ENCODE results near the gene CA12.

Gene CA12

GRCh38 chr15:63330926-63331325 lies 50.7 kb downstream of the CA12 start:
- H2AFZ ChIP-seq (ENCODE audit: low read length): no peak overlapping the region
- no peaks in the 10 kb centered on the region for H3K27me3 ChIP-seq (ENCODE audit: insufficient read depth, low read length, poor library complexity, severe bottlenecking)
- no peaks in the 10 kb centered on the region for H3K79me2 ChIP-seq (ENCODE audit: insufficient read depth, low read length)
- H3K9me2 ChIP-seq (replicated peaks; ENCODE audit: low read depth, low read length): no peaks in the 10 kb centered on the region
- H3K4me1 ChIP-seq (ENCODE audit: insufficient read depth, low read length, poor library complexity, severe bottlenecking): peaks cover 5% of the 10 kb centered on the region
- H4K20me1 ChIP-seq (ENCODE audit: insufficient read depth, low read length, poor library complexity, severe bottlenecking): no peaks in the 10 kb centered on the region
- no peaks in the 10 kb centered on the region for H3F3A ChIP-seq (ENCODE audit: low read depth)
- no peaks in the 10 kb centered on the region for H3K36me3 ChIP-seq (ENCODE audit: insufficient read depth, low read length)
- H3K4me2 ChIP-seq (ENCODE audit: low read depth, low read length, poor library complexity, severe bottlenecking): no peak overlapping the region
- H3K9me3 ChIP-seq (ENCODE audit: insufficient read depth, low read depth, low read length): no peaks in the 10 kb centered on the region
- H3K9ac ChIP-seq (ENCODE audit: low read depth, low read length, poor library complexity, severe bottlenecking): no peak overlapping the region
- no peak overlapping the region for H3K4me3 ChIP-seq (ENCODE audit: low read length, poor library complexity, severe bottlenecking)
- no peak for TF ChIP-seq CTCF (conservative IDR thresholded peaks at IDR 0.05; ENCODE audit: low read length)
- no peak for TF ChIP-seq EZH2phosphoT487 (IDR thresholded peaks at IDR 0.05; ENCODE audit: borderline replicate concordance)

- Histone ChIP-seq H3K4me2 (ENCODE audit: low read depth, low read length, poor library complexity, severe bottlenecking) (no peak overlapping the region), H3K4me1 (ENCODE audit: insufficient read depth, low read length, poor library complexity, severe bottlenecking) (peaks cover 5% of the 10 kb centered on the region), H2AFZ (ENCODE audit: low read length) (no peak overlapping the region), H4K20me1 (ENCODE audit: insufficient read depth, low read length, poor library complexity, severe bottlenecking) (no peaks in the 10 kb centered on the region), H3K9me3 (ENCODE audit: insufficient read depth, low read depth, low read length) (no peaks in the 10 kb centered on the region), H3F3A (ENCODE audit: low read depth) (no peaks in the 10 kb centered on the region), H3K79me2 (ENCODE audit: insufficient read depth, low read length) (no peaks in the 10 kb centered on the region), H3K9me2 (replicated peaks; ENCODE audit: low read depth, low read length) (no peaks in the 10 kb centered on the region), H3K36me3 (ENCODE audit: insufficient read depth, low read length) (no peaks in the 10 kb centered on the region), H3K27me3 (ENCODE audit: insufficient read depth, low read length, poor library complexity, severe bottlenecking) (no peaks in the 10 kb centered on the region), H3K9ac (ENCODE audit: low read depth, low read length, poor library complexity, severe bottlenecking) (no peak overlapping the region), H3K4me3 (ENCODE audit: low read length, poor library complexity, severe bottlenecking) (no peak overlapping the region)
- TF ChIP-seq EZH2phosphoT487 (IDR thresholded peaks at IDR 0.05; ENCODE audit: borderline replicate concordance) (no peak), CTCF (conservative IDR thresholded peaks at IDR 0.05; ENCODE audit: low read length) (no peak)
These were observed 51.9 kb downstream of the CA12 start for GRCh38 chr15:63329567-63330350.

GRCh38 chr15:63327648-63328421 lies 53.8 kb downstream of the CA12 start:
- Histone ChIP-seq H4K20me1 (ENCODE audit: insufficient read depth, low read length, poor library complexity, severe bottlenecking) (no peaks in the 10 kb centered on the region), H3F3A (ENCODE audit: low read depth) (no peaks in the 10 kb centered on the region), H3K4me3 (ENCODE audit: low read length, poor library complexity, severe bottlenecking) (no peak overlapping the region), H3K27me3 (ENCODE audit: insufficient read depth, low read length, poor library complexity, severe bottlenecking) (no peaks in the 10 kb centered on the region), H3K4me2 (ENCODE audit: low read depth, low read length, poor library complexity, severe bottlenecking) (no peak overlapping the region), H2AFZ (ENCODE audit: low read length) (no peak overlapping the region), H3K36me3 (ENCODE audit: insufficient read depth, low read length) (no peaks in the 10 kb centered on the region), H3K9me2 (replicated peaks; ENCODE audit: low read depth, low read length) (no peaks in the 10 kb centered on the region), H3K9ac (ENCODE audit: low read depth, low read length, poor library complexity, severe bottlenecking) (no peak overlapping the region), H3K9me3 (ENCODE audit: insufficient read depth, low read depth, low read length) (no peaks in the 10 kb centered on the region), H3K4me1 (ENCODE audit: insufficient read depth, low read length, poor library complexity, severe bottlenecking) (peaks cover 5% of the 10 kb centered on the region), H3K79me2 (ENCODE audit: insufficient read depth, low read length) (no peaks in the 10 kb centered on the region)
- TF ChIP-seq EZH2phosphoT487 (IDR thresholded peaks at IDR 0.05; ENCODE audit: borderline replicate concordance) (no peak), CTCF (conservative IDR thresholded peaks at IDR 0.05; ENCODE audit: low read length) (no peak)
